Heart left ventricle (tissue), 13 donors: Measurements from ENCODE around the gene ERN1.

Experiments used
- POLR2A ChIP-seq, 2 donors: fragments of 450-650 bp; IDR thresholded peaks; one replicate each; pipeline ENCODE4 v1.6.1; 2017; ENCODE audit warnings: antibody characterized with exemption in 2 of 2, mild to moderate bottlenecking in 2 of 2, moderate library complexity in 2 of 2
- TF ChIP-seq, protein P1 (sequence below), 12 donors: fragments of 200-600 bp; sonication (generic) in 4 of 12; IDR thresholded peaks; one replicate each; pipeline versions ENCODE4 v1.5.0 to v1.8.0; 2018 to 2022; ENCODE audit warnings: antibody characterized with exemption in 12 of 12, mild to moderate bottlenecking in 5 of 12
- donor health status: ischemic (EF 13 %, LVEDD 7.1; RV severe dilation, severe dysfunction).
- donor health status: DM: no; HTN: yes; CAD: no.
- donor health status: DM: no; HTN: no; CAD: no.
- donor health status: ischemic (EF 25% LVEDD 6.9; RV normal size, moderate dysfunction).
- donor health status: ischemic (EF 25% LVEDD 5.7; RV mildly dilated, moderate dysfunction).
- donor health status: ischemic (EF 35%, LVEDD 5.7; RV mildly dilated, moderate dysfunction).
- donor health status: nonischemic (EF 11% LVEDD 7.7; RV severe dilation, severe dysfunction).
- donor health status: DM: yes; HTN: yes; CAD: no.
- donor health status: PGD.
- donor health status: ischemic (EF 29% LVEDD 5.4; RV normal size, mild dysfunction).
- donor health status: nonischemic (EF 23%, LVEDD 6.1; RV moderate dilation, normal function).

DNA sequence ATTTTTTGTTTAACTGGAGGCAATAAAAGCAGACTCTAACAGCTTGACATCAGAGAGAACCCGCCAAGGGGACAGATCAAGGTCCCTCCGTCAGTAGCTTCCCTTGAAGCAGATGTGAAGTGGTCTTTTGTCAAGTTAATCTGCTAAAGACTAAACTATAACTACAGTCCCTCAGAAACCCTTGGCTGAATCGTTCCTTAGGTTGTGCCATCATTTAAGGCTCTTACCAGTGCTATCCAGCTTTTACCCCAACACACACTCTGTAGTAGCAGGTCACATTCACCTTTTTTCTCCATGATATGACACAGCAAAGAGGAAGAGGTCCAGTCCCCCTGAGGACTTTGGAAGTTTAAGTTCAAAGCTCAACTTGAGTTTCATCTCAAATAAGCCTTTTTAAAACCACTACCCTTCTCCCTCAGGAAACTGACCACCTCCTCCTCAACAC, 49.7 kb downstream of the ERN1 start:
- TF ChIP-seq, protein P1, sequence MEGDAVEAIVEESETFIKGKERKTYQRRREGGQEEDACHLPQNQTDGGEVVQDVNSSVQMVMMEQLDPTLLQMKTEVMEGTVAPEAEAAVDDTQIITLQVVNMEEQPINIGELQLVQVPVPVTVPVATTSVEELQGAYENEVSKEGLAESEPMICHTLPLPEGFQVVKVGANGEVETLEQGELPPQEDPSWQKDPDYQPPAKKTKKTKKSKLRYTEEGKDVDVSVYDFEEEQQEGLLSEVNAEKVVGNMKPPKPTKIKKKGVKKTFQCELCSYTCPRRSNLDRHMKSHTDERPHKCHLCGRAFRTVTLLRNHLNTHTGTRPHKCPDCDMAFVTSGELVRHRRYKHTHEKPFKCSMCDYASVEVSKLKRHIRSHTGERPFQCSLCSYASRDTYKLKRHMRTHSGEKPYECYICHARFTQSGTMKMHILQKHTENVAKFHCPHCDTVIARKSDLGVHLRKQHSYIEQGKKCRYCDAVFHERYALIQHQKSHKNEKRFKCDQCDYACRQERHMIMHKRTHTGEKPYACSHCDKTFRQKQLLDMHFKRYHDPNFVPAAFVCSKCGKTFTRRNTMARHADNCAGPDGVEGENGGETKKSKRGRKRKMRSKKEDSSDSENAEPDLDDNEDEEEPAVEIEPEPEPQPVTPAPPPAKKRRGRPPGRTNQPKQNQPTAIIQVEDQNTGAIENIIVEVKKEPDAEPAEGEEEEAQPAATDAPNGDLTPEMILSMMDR (IDR thresholded peaks at IDR 0.05), result no peak
- TF ChIP-seq POLR2A (IDR thresholded peaks at IDR 0.05), result no peak
